Cardiac muscle cell (in vitro differentiated cells and primary cell): ENCODE measurements around the gene SEPTIN7. TPM values are rescaled to one million over a fixed set of nuclear protein-coding genes. Genes with fewer than 3 reads are reported as not detected.
"Not testable (repeated sequence)": the region's sequence is repeated elsewhere in the genome, so short reads cannot be mapped to it uniquely, and the experiment has no call there.

Experiments
- DNase-seq, 2 donors: peaks; one replicate each; pipeline versions ENCODE4 v3.0.0 to v3.0.0-alpha.2; 2010 to 2017; ENCODE audit warnings: low read depth in 1 of 2, low spot score in 1 of 2
- H3K27ac ChIP-seq: fragments of 200-600 bp; sonication (generic); 2 replicates; pipeline ENCODE4 v1.5.1; 2016
- H3K27me3 ChIP-seq: fragments of 200-600 bp; sonication (generic); 2 replicates; pipeline ENCODE4 v1.6.0; 2016; ENCODE audit warnings: control low read depth
- H3K36me3 ChIP-seq: fragments of 200-600 bp; sonication (generic); 2 replicates; pipeline ENCODE4 v1.5.1; 2016; ENCODE audit warnings: control low read depth
- H3K4me1 ChIP-seq: fragments of 200-600 bp; sonication (generic); 2 replicates; pipeline ENCODE4 v1.8.1; 2017; ENCODE audit warnings: low read depth, mild to moderate bottlenecking, mixed run types
- H3K4me3 ChIP-seq: fragments of 200-600 bp; sonication (generic); 2 replicates; pipeline ENCODE4 v1.5.1; 2016; ENCODE audit warnings: mild to moderate bottlenecking
- H3K9me3 ChIP-seq: fragments of 200-600 bp; sonication (generic); 2 replicates; pipeline ENCODE4 v1.5.1; 2017; ENCODE audit warnings: low read depth, mild to moderate bottlenecking, control low read depth
- polyA plus RNA-seq: library from polyadenylated mRNA; unstranded; fragments of >200 nt; fragmentation: Nextera tagmentation; extraction: Ambion mirVana; gene quantifications from 2 replicates; pipeline ENCODE4 v1.2.1, GENCODE V29; 2016
- total RNA-seq: library from RNA; depleted of rRNA; stranded (reverse); fragments of >200 nt; gene quantifications from 2 replicates; pipeline ENCODE4 v1.2.3, GENCODE V29; 2016
- TF ChIP-seq, protein P1 (sequence below): IDR thresholded peaks from 2 replicates; pipeline ENCODE4 v1.5.1; 2012; ENCODE audit warnings: low read depth, mild to moderate bottlenecking, low read length

The SEPTIN7 gene
- 192 and 261 TPM in 2 replicates for total RNA-seq
- polyA plus RNA-seq = 560 and 582 TPM in 2 replicates

DNA sequence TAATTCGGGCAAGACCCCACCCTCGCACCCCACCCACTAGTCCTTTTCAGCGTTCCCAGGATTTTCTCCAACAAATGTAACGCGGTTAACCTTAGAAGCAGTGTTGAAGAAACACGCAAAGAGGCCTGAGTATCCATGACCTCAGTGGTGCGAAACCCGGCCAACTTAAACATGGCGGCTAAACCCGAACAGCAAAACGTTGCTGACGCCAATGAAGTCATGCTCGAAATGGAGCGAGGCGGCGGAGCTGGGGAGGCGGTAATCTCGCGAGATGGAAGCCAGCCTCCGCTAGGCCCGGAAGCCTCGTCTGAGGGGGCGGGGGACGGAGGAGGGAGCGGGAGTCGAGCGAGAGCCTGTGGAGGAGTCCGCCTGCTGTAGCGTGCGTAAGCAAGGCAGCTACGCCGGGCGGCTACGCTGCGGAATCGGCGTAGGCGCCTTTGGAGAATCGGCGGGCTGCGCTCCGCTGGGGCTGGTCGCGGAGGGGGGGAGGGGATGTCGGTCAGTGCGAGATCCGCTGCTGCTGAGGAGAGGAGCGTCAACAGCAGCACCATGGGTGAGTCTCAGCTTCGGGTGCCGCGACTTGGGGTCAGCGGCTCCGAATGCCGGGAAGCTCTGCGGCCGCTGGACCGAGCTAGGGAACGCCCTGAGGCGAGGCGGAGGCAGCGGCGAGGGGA, at the start of gene SEPTIN7:
TSS of gene SEPTIN7 (plus strand) at position 340 of the 674 bp plus-strand sequence. CDS start at position 493, 153 bp downstream.
- TF ChIP-seq, protein P1, sequence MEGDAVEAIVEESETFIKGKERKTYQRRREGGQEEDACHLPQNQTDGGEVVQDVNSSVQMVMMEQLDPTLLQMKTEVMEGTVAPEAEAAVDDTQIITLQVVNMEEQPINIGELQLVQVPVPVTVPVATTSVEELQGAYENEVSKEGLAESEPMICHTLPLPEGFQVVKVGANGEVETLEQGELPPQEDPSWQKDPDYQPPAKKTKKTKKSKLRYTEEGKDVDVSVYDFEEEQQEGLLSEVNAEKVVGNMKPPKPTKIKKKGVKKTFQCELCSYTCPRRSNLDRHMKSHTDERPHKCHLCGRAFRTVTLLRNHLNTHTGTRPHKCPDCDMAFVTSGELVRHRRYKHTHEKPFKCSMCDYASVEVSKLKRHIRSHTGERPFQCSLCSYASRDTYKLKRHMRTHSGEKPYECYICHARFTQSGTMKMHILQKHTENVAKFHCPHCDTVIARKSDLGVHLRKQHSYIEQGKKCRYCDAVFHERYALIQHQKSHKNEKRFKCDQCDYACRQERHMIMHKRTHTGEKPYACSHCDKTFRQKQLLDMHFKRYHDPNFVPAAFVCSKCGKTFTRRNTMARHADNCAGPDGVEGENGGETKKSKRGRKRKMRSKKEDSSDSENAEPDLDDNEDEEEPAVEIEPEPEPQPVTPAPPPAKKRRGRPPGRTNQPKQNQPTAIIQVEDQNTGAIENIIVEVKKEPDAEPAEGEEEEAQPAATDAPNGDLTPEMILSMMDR = no peak
- Histone ChIP-seq H3K27me3 (no peaks in the 10 kb centered on the region), H3K4me3 (peak within 1 kb of the TSS; percentile 69), H3K36me3 (no peaks in the 10 kb centered on the region), H3K4me1 (peaks cover 33% of the 10 kb centered on the region), H3K9me3 (no peaks in the 10 kb centered on the region), H3K27ac (peak within 1 kb of the TSS; percentile 99)
- DNase-seq = peak; percentile 99 to 100

DNA sequence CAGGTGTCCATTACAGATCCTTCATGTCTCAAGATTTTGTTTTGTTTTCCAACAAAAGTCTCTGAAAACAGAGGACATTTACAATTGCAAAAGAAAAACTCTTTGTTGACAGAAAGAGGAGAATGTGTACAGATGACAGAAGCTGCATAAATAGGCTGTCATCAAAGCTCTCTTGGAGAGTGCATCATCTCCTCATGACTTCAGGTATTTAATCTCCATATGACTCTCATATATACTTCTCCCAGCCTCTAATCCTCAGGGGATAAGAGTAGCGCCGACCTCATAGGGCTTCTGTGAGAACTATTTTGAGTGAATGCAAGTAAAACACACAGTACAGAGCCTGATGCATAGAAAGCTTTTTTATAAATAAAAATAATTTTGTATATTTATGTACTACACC, 48.1 kb upstream of the SEPTIN7 start:
- Histone ChIP-seq H3K27ac (no peak overlapping the region), H3K36me3 (no peaks in the 10 kb centered on the region), H3K9me3 (no peaks in the 10 kb centered on the region), H3K4me3 (no peak overlapping the region), H3K4me1 (peaks cover 24% of the 10 kb centered on the region), H3K27me3 (no peaks in the 10 kb centered on the region)
- no peak for DNase-seq
- TF ChIP-seq, protein P1 = no peak

DNA sequence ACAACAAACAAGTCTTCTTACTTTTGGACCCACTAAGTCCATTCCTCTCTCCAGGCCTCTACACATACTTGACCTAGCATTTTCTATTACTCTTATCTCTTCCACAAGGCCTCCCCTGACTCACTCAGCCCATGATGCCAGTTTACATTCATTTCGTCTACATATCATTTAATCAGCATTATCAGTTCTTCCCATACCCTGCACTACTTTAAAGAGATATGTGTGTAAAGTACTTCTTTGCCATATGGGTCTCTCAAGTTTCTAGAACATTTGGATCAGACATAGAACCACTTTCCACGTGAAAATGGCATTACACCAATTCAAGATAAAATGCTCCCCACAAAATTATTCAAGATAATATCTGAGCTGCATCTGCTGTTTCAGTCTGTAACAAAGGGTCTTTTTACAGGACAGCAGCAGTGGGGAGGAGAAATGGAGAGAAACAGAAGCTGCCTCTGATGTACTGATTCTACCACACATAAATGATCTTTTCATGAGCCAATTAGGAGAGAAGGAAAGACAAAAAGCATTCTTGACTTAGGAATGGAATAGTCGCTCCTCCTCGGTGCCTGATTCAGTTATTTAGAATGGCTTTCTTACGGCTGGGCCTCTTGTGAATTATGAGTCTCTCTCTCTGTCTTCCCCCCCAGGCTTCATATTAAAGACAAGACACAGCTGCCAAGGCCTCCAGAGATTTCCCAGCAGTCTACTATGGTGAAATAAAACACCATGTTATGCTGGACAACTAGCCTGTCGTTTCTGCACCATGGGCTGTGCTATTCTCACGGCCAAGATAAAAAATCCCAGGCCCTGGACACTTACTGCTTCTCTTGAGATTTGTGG, 46.9 kb upstream of the SEPTIN7 start:
- peak in 1 of 2 donors; percentile 93 for DNase-seq
- Histone ChIP-seq H3K4me1 (peaks cover 32% of the 10 kb centered on the region), H3K9me3 (no peaks in the 10 kb centered on the region), H3K27ac (peak overlapping the region; percentile 41), H3K27me3 (no peaks in the 10 kb centered on the region), H3K4me3 (no peak overlapping the region), H3K36me3 (no peaks in the 10 kb centered on the region)
- TF ChIP-seq, protein P1 = no peak

DNA sequence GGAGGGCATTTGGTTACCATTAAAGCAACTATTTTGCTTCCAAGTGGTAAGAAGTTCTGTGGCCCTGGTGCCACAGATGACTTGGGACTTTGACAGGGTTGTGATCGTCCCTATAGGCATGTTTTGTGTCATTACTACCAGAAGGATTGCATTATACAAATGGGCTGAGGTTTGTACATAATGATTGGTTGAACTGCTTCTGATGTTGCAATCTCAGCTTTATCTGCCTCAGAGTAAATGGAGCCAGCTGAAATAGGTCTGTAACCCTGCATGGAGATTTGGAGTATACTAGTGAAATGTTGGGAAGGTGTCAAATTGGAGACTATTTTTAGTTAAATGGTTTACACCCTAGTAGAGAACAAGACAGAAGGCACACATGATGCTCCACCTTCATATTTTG, 46.1 kb upstream of the SEPTIN7 start:
- H3K4me1 ChIP-seq = peaks cover 32% of the 10 kb centered on the region
- H3K9me3 ChIP-seq = no peaks in the 10 kb centered on the region
- TF ChIP-seq, protein P1 = no peak
- H3K4me3 ChIP-seq = no peak overlapping the region
- no peaks in the 10 kb centered on the region for H3K27me3 ChIP-seq
- peak in 1 of 2 donors; percentile 86 for DNase-seq
- no peaks in the 10 kb centered on the region for H3K36me3 ChIP-seq
- peak overlapping the region; percentile 41 for H3K27ac ChIP-seq

DNA sequence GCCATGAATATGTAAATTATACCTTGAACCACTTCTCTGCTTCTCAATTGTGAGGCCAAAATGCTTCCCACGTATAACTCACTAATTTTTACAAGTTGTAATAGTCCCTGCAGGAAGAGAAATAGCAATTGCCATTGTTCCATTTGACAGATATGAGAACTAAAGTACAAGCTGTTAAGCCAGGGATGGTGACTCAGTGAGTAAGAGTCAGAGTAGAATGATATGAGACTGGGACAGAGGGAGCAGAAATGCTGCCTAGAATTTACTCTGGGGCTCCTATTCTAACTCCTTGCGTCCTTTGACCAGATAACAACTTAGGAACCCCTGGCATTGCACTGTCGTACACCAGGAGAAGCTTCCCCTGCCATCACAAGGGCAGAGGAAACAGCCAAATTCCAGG, 45.1 kb upstream of the SEPTIN7 start:
- peak in 1 of 2 donors; percentile 48 for DNase-seq
- H3K36me3 ChIP-seq = no peaks in the 10 kb centered on the region

DNA sequence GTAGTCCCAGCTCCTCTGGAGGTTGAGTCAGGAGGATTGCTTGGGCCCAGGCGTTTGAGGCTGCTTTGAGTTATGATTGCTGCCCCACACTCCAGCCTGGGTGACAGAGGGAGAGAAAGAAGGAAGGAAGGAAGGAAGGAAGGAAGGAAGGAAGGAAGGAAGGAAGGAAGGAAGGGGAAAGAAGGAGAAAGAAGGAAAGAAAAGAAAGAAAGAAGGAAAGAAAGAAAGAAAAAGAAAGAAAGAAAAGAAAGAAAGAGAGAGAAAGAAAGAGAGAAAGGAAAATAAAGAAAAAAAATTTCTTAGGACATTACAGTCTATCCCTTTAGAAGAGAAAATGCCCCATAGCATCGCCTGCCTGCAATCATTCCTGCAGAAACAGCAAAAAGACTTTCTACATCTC, 44.4 kb upstream of the SEPTIN7 start:
- not testable (repeated sequence) for H3K9me3 ChIP-seq, DNase-seq, H3K27me3 ChIP-seq, H3K36me3 ChIP-seq, H3K4me3 ChIP-seq, H3K27ac ChIP-seq
- peaks cover 32% of the 10 kb centered on the region for H3K4me1 ChIP-seq

More for the DNA sequence above, 45.1 kb upstream of the SEPTIN7 start:
- Histone ChIP-seq H3K4me3 (no peak overlapping the region), H3K27ac (peak overlapping the region; percentile 41), H3K27me3 (no peaks in the 10 kb centered on the region), H3K9me3 (no peaks in the 10 kb centered on the region), H3K4me1 (peaks cover 32% of the 10 kb centered on the region)
- TF ChIP-seq, protein P1 = no peak
